ENCODE measurements around the gene COL4A2.
A peak's percentile ranks its signal among the peaks of the same experiment; 100 is the strongest.

COL4A2 gene

DNA sequence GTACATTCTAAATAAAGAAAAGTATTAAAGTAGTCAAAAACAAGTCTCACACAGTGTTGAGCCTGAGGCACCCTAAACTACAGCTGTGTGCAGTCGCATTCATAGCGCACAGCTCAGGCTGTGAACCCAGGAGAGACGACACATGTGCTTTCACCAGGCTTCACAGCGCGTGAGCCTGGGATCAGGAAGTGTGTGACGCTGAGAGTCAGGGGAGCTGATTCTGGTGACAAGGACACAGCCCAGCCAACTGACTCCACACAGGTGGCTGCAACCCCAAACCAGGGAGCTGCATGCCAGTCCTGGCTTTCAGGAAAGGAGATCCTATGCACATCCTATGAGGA lies 41.8 kb upstream of the COL4A2 start:
- Histone ChIP-seq H3K27me3 (ENCODE audit: low read depth, low read length) (no peaks in the 10 kb centered on the region), H3K9me3 (ENCODE audit: control insufficient read depth in 1 of 2, low read length in 2 of 2) (no peaks in the 10 kb centered on the region), H3K36me3 (ENCODE audit: control insufficient read depth in 1 of 2, insufficient read depth in 2 of 2, low read length in 2 of 2) (peaks cover 0 to 3% of the 10 kb centered on the region in 2 donors), H3K4me1 (ENCODE audit: control insufficient read depth in 1 of 2, insufficient read depth in 2 of 2, low read length in 2 of 2) (peaks cover 14 to 69% of the 10 kb centered on the region in 2 donors), H3K27ac (ENCODE audit: low read length) (peak overlapping the region; percentile 48), H3K4me3 (ENCODE audit: low read depth in 1 of 2, low read length in 2 of 2) (no peak overlapping the region)

DNA sequence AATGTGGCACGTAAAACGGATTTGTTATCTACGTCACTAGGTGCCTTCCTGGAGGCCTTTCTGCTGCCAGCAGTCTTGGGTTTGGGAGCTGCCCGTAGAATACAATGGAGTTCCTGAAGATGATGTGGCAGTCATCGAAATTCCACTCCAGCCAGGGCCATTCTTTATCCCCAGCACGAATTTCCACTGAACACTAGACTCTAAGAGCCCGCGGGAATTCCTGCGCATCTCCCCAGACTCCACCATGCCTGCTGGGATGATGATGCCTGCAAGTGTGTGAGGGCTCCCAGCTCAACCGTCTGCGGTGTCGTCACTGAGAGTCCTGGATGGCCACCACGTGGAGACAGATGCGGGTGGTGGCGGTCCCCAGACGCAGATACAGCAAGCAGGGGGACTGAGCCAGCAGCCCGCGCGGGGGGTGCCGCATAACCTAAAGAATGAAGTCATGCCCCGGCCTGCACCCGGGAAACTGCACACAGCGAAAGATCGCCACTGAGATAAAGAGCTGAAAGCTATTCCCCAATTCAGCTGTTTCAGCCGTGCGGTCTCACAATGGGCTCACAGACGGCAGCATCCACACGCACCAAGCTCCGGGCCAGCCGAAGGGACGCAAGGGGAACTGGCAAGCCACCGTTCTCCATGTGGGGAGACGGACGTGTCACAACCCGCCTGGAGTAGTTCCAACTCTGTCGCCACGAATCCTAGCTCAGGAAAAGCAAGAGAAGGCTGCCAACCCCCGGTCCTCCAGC lies 41.2 kb upstream of the COL4A2 start:
- Histone ChIP-seq H3K9me3 (ENCODE audit: control insufficient read depth in 1 of 2, low read length in 2 of 2) (no peaks in the 10 kb centered on the region), H3K4me1 (ENCODE audit: control insufficient read depth in 1 of 2, insufficient read depth in 2 of 2, low read length in 2 of 2) (peaks cover 14 to 71% of the 10 kb centered on the region in 2 donors), H3K4me3 (ENCODE audit: low read depth in 1 of 2, low read length in 2 of 2) (no peak overlapping the region), H3K27me3 (ENCODE audit: low read depth, low read length) (no peaks in the 10 kb centered on the region), H3K36me3 (ENCODE audit: control insufficient read depth in 1 of 2, insufficient read depth in 2 of 2, low read length in 2 of 2) (peaks cover 0 to 3% of the 10 kb centered on the region in 2 donors), H3K27ac (ENCODE audit: low read length) (peak overlapping the region; percentile 48)

DNA sequence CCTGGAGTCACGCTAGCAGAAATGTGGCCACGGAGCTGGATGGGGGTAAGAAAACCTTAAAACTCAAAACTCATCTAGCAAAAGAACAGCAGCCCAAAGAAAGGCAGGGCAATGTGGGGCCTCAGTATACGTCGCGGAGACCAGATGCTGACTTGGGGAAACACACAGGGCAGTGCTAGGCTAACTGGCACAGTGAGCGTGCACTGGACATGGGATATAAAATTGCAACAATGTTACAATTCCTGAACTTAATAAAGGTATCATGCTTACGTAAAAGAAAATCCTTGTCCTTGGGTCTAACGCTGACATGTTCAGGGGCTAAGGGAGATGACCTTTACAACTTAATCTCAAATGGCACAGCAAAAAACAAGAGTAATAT lies 40.7 kb upstream of the COL4A2 start:
- H3K4me1 ChIP-seq (ENCODE audit: control insufficient read depth in 1 of 2, insufficient read depth in 2 of 2, low read length in 2 of 2) = peaks cover 14 to 74% of the 10 kb centered on the region in 2 donors
- H3K9me3 ChIP-seq (ENCODE audit: control insufficient read depth in 1 of 2, low read length in 2 of 2) = no peaks in the 10 kb centered on the region
- no peaks in the 10 kb centered on the region for H3K27me3 ChIP-seq (ENCODE audit: low read depth, low read length)
- H3K4me3 ChIP-seq (ENCODE audit: low read depth in 1 of 2, low read length in 2 of 2) = no peak overlapping the region
- H3K36me3 ChIP-seq (ENCODE audit: control insufficient read depth in 1 of 2, insufficient read depth in 2 of 2, low read length in 2 of 2) = peaks cover 0 to 3% of the 10 kb centered on the region in 2 donors
- H3K27ac ChIP-seq (ENCODE audit: low read length) = peak overlapping the region; percentile 6

DNA sequence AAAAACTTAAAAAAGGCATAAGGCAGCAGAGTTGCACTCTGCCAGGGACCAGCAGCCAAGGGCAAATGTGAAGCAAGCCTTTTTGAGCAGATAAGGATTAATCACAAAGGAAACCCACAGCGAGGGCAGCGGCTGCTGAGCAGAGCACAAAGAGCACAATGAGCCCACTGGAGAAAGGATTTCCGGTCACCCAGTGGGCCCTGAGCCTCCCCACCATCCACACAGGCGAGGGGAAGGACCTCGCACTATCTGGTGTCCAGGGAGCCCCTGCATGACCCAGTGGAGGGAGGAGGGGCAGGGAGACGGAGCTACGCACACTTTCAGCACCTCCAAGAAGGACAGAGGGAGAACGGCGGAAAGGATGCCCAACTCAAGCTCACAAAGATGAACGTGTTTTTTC lies 40.1 kb upstream of the COL4A2 start:
- H3K4me3 ChIP-seq (ENCODE audit: low read depth in 1 of 2, low read length in 2 of 2) = no peak overlapping the region
- H3K36me3 ChIP-seq (ENCODE audit: control insufficient read depth in 1 of 2, insufficient read depth in 2 of 2, low read length in 2 of 2) = peaks cover 0 to 3% of the 10 kb centered on the region in 2 donors
- H3K9me3 ChIP-seq (ENCODE audit: control insufficient read depth in 1 of 2, low read length in 2 of 2) = no peaks in the 10 kb centered on the region
- peaks cover 14 to 68% of the 10 kb centered on the region in 2 donors for H3K4me1 ChIP-seq (ENCODE audit: control insufficient read depth in 1 of 2, insufficient read depth in 2 of 2, low read length in 2 of 2)
- H3K27ac ChIP-seq (ENCODE audit: low read length) = no peak overlapping the region
- no peaks in the 10 kb centered on the region for H3K27me3 ChIP-seq (ENCODE audit: low read depth, low read length)

DNA sequence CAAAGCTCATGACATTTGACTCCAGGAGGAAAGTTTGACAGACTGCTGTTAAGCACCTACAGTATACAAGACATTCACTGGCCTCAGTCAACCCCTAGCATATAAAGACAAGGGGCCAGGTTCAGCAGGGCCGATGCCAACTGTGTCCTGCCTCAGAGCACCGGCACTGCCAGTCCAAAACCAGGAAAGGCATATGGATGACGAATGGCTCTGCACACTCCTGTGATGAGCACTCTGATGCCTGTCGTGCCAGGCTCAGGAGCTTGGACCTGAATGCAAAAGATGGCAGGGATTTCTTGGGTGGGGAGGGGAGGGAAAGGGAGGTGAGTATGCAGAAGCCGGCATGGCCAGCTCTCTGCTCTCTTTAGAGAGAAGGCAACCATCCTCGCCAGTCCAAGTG lies 39.0 kb upstream of the COL4A2 start:
- peaks cover 6 to 57% of the 10 kb centered on the region in 2 donors for H3K4me1 ChIP-seq (ENCODE audit: control insufficient read depth in 1 of 2, insufficient read depth in 2 of 2, low read length in 2 of 2)
- no peaks in the 10 kb centered on the region for H3K27me3 ChIP-seq (ENCODE audit: low read depth, low read length)
- H3K36me3 ChIP-seq (ENCODE audit: control insufficient read depth in 1 of 2, insufficient read depth in 2 of 2, low read length in 2 of 2) = peaks cover 3 to 5% of the 10 kb centered on the region in 2 donors
- no peak overlapping the region for H3K27ac ChIP-seq (ENCODE audit: low read length)
- no peaks in the 10 kb centered on the region for H3K9me3 ChIP-seq (ENCODE audit: control insufficient read depth in 1 of 2, low read length in 2 of 2)
- no peak overlapping the region for H3K4me3 ChIP-seq (ENCODE audit: low read depth in 1 of 2, low read length in 2 of 2)

DNA sequence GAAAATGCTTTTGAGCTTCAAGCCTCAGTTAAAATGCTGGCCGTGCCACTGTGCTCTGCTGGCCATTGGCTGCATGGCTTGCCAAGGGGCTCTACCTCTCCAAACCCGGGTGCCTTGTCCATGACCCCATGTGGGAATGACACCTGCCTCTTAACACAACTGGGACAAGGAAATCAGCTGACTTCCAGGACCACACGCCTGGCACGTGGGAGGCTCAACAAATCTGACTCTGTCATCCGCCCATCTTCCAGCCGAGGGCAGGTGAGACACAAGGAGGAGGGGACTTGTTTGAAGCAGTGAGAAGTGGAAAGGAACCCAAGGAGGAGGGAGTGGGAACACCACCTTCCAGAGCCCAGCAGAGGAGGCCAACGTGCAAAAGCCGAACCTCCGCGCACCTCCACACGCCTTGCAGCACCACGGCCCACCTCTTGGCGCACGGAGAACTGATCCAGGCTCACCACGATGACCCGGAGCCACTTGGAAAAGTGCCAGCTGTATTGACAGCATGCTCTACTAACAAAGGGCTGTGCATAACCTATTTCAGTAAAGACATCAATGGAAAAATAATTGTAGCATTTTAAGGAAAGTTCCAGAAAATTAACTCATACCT lies 38.4 kb upstream of the COL4A2 start:
- Histone ChIP-seq H3K9me3 (ENCODE audit: control insufficient read depth in 1 of 2, low read length in 2 of 2) (no peaks in the 10 kb centered on the region), H3K4me1 (ENCODE audit: control insufficient read depth in 1 of 2, insufficient read depth in 2 of 2, low read length in 2 of 2) (peaks cover 5 to 57% of the 10 kb centered on the region in 2 donors), H3K27ac (ENCODE audit: low read length) (no peak overlapping the region), H3K27me3 (ENCODE audit: low read depth, low read length) (no peaks in the 10 kb centered on the region), H3K4me3 (ENCODE audit: low read depth in 1 of 2, low read length in 2 of 2) (no peak overlapping the region), H3K36me3 (ENCODE audit: control insufficient read depth in 1 of 2, insufficient read depth in 2 of 2, low read length in 2 of 2) (peaks cover 3 to 8% of the 10 kb centered on the region in 2 donors)

DNA sequence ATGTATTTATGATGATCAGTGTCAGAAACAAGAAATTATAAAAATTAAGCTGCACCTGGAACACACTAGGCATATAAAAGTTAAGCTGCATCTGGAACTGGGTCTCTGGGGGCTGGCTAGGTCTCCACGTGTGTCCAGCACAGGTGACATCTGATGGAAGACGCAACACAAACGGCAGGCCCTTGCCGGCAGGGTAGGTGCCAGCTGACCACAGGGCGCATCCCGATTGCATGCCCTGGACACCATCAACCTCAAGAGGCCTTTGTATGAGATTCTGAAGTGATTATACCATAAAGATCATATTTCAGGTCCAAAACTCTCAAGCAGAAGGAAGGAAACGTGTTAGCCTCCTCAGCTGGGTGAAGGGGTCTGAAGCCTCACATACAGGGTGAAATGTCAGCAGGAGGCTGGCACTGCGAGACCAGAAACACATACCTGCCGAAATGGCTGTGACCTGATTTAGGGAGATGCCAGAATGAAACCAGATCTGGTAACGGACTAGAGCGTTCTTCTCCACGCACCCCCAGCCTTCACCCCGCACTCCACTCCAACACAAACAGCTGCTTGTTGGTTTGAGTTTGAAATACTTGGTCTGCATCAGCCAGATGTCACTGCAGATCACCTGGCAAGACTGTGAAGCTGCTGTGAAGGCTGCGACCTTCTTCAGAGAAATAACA lies 37.4 kb upstream of the COL4A2 start:
- Histone ChIP-seq H3K4me3 (ENCODE audit: low read depth in 1 of 2, low read length in 2 of 2) (no peak overlapping the region), H3K27ac (ENCODE audit: low read length) (no peak overlapping the region), H3K27me3 (ENCODE audit: low read depth, low read length) (no peaks in the 10 kb centered on the region), H3K4me1 (ENCODE audit: control insufficient read depth in 1 of 2, insufficient read depth in 2 of 2, low read length in 2 of 2) (peaks cover 0 to 58% of the 10 kb centered on the region in 2 donors), H3K9me3 (ENCODE audit: control insufficient read depth in 1 of 2, low read length in 2 of 2) (no peaks in the 10 kb centered on the region), H3K36me3 (ENCODE audit: control insufficient read depth in 1 of 2, insufficient read depth in 2 of 2, low read length in 2 of 2) (peaks cover 3 to 8% of the 10 kb centered on the region in 2 donors)

DNA sequence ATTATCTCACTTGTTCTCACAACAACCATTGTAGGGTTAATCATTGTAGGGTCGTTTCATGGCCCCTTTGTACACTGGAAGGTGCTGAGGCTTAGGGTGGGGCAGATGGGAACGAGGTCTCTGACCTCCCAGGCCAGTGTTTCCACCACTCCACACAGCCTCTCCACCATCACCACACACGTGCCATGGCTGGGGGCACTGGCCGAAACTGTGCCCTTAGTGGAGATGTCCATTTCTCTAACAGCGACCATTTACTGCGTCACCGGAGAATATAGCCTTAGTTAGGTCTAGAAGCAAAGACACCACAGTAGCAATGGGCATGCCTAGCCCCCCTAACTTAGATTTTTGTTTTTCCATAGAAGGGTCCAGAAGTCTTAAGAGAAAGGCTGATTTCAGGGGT lies 36.6 kb upstream of the COL4A2 start:
- peaks cover 0 to 8% of the 10 kb centered on the region in 2 donors for H3K36me3 ChIP-seq (ENCODE audit: control insufficient read depth in 1 of 2, insufficient read depth in 2 of 2, low read length in 2 of 2)
- no peak overlapping the region for H3K27ac ChIP-seq (ENCODE audit: low read length)
- no peak overlapping the region for H3K4me3 ChIP-seq (ENCODE audit: low read depth in 1 of 2, low read length in 2 of 2)
- peaks cover 0 to 65% of the 10 kb centered on the region in 2 donors for H3K4me1 ChIP-seq (ENCODE audit: control insufficient read depth in 1 of 2, insufficient read depth in 2 of 2, low read length in 2 of 2)
- no peaks in the 10 kb centered on the region for H3K9me3 ChIP-seq (ENCODE audit: control insufficient read depth in 1 of 2, low read length in 2 of 2)
- H3K27me3 ChIP-seq (ENCODE audit: low read depth, low read length) = no peaks in the 10 kb centered on the region

DNA sequence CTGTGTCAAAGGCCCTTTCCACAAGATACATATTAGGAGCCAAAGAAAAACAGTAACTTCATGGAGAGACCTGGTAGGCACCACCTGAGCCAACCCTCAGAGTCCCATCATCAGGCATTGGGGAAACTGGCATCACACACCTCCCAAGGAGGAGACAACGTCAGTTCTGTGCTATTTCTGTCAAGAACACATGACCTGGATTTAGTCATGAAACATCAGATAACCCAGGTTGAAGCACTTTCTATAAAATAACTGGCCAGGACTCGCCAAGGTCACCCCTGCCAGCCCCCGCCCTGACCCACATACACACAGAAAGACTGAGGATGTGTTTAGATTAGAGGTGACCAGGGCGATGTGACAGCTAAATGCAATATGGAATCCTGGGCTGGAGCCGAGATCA lies 35.8 kb upstream of the COL4A2 start:
- H3K4me1 ChIP-seq (ENCODE audit: control insufficient read depth in 1 of 2, insufficient read depth in 2 of 2, low read length in 2 of 2) = peaks cover 0 to 72% of the 10 kb centered on the region in 2 donors
- H3K27ac ChIP-seq (ENCODE audit: low read length) = no peak overlapping the region
- peaks cover 0 to 8% of the 10 kb centered on the region in 2 donors for H3K36me3 ChIP-seq (ENCODE audit: control insufficient read depth in 1 of 2, insufficient read depth in 2 of 2, low read length in 2 of 2)
- H3K9me3 ChIP-seq (ENCODE audit: control insufficient read depth in 1 of 2, low read length in 2 of 2) = no peaks in the 10 kb centered on the region
- no peaks in the 10 kb centered on the region for H3K27me3 ChIP-seq (ENCODE audit: low read depth, low read length)
- no peak overlapping the region for H3K4me3 ChIP-seq (ENCODE audit: low read depth in 1 of 2, low read length in 2 of 2)

DNA sequence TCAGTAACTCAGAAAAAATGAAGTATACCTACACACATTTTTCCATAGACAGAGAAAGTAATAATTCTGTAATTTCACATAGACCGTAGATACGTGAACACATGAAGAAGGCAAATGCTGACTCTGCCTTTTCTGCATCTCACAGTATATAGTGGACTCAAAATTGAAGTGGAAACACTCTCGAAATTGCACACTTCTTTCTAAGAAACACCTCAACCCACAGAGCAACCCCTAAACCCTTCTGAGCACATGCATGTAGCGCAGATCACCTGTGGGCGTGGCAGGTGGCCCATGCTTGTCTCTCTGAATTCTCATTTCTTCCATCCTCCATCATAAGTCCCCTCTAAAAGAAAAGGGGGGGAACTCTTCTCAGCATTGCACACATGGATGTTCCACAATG lies 34.9 kb upstream of the COL4A2 start:
- H3K9me3 ChIP-seq (ENCODE audit: control insufficient read depth in 1 of 2, low read length in 2 of 2) = no peaks in the 10 kb centered on the region
- H3K27me3 ChIP-seq (ENCODE audit: low read depth, low read length) = no peaks in the 10 kb centered on the region
- H3K4me3 ChIP-seq (ENCODE audit: low read depth in 1 of 2, low read length in 2 of 2) = no peak overlapping the region
- peaks cover 0 to 8% of the 10 kb centered on the region in 2 donors for H3K36me3 ChIP-seq (ENCODE audit: control insufficient read depth in 1 of 2, insufficient read depth in 2 of 2, low read length in 2 of 2)
- peaks cover 0 to 70% of the 10 kb centered on the region in 2 donors for H3K4me1 ChIP-seq (ENCODE audit: control insufficient read depth in 1 of 2, insufficient read depth in 2 of 2, low read length in 2 of 2)
- no peak overlapping the region for H3K27ac ChIP-seq (ENCODE audit: low read length)

DNA sequence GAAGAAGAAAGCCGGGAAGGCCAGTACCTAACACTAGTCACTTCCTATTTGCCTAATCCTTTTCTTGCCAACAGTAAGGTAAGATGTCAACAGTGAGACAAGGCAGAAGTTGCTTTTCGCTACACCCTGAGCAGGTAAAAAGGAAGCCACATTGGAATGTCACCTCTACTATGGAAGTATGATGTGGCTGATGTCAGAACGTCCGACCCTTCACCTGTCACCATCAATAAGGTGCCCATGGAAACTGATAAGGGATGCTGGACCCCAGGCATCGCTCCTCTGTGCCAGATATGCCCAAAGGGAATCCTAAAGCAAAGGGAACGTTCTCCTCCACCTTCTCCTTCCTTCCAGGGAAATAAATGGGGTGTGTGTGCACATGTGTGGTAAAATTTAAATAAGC lies 34.4 kb upstream of the COL4A2 start:
- Histone ChIP-seq H3K27ac (ENCODE audit: low read length) (no peak overlapping the region), H3K4me3 (ENCODE audit: low read depth in 1 of 2, low read length in 2 of 2) (no peak overlapping the region), H3K4me1 (ENCODE audit: control insufficient read depth in 1 of 2, insufficient read depth in 2 of 2, low read length in 2 of 2) (peaks cover 0 to 67% of the 10 kb centered on the region in 2 donors), H3K9me3 (ENCODE audit: control insufficient read depth in 1 of 2, low read length in 2 of 2) (no peaks in the 10 kb centered on the region), H3K36me3 (ENCODE audit: control insufficient read depth in 1 of 2, insufficient read depth in 2 of 2, low read length in 2 of 2) (peaks cover 0 to 8% of the 10 kb centered on the region in 2 donors), H3K27me3 (ENCODE audit: low read depth, low read length) (no peaks in the 10 kb centered on the region)
